H54 (cell line): Measurements from ENCODE around the gene SDF2.
"Not testable (repeated sequence)": the region's sequence is repeated elsewhere in the genome, so short reads cannot be mapped to it uniquely, and the experiment has no call there.

ENCODE experiments used
- DNase-seq: peaks from one replicate; pipeline ENCODE4 v3.0.0; 2011; ENCODE audit warnings: low spot score, mixed read lengths; ENCODE audit not compliant: insufficient read length
- FAIRE-seq: peaks from 3 replicates; lab custom pipeline; 2011; peaks lifted over from hg19 to GRCh38; lab: Jason Lieb, UNC
- POLR2A ChIP-seq: IDR thresholded peaks from 2 replicates; pipeline ENCODE4 v1.6.1; 2011; ENCODE audit warnings: low read depth, mild to moderate bottlenecking, low read length

SDF2 gene

DNA sequence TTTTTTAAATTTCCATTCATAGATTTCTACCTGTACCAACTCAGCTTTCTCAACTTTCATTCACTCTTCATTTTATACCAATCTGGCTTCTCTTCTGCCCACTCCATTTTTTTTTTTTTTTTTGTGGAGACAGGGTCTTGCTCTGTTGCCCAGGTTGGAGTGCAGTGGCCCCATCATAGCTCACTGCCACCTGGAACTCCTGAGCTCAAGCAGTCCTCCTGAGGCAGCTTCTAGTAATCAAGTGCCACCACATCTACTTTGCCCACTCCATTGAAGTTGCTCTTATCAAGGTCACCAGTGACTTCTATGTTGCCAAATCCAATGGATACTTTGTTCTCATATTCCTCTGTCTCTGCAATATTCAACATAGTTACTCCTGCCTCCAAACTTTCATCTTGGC is 2.0 kb upstream of the SDF2 start:
- TF ChIP-seq POLR2A, result no peak
- no peak for DNase-seq
- FAIRE-seq, result no peak

DNA sequence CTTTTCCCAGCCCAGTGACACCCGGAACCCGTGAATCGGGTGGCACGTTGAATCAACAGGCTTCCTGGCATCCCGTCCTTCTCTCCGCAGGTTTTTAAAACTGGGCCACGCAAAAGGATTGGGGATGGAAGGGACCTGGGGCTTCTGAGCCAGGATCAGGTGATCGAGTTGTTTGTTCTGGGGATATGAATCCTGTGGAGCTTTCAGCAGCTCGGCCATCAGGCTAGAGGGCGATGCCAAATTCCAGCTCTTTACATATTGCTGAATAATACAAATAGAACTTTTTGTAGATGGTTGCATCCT is 772 bp upstream of the SDF2 start:
- TF ChIP-seq POLR2A, result no peak
- no peak for DNase-seq
- no peak for FAIRE-seq

DNA sequence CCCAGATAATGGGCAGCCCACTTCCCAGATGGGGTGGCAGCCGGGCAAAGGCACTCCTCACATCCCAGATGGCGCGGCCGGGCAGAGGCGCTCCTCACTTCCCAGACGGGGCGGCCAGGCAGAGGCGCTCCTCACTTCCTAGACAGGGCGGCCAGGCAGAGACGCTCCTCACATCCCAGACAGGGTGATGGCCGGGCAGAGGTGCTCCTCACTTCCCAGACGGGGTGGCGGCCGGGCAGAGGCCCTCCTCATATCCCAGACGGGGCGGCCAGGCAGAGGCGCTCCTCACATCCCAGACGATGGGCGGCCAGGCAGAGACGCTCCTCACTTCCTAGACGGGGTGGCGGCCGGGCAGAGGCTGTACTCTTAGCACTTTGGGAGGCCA is 2.2 kb downstream of the SDF2 start:
- not testable (repeated sequence) for FAIRE-seq, DNase-seq

DNA sequence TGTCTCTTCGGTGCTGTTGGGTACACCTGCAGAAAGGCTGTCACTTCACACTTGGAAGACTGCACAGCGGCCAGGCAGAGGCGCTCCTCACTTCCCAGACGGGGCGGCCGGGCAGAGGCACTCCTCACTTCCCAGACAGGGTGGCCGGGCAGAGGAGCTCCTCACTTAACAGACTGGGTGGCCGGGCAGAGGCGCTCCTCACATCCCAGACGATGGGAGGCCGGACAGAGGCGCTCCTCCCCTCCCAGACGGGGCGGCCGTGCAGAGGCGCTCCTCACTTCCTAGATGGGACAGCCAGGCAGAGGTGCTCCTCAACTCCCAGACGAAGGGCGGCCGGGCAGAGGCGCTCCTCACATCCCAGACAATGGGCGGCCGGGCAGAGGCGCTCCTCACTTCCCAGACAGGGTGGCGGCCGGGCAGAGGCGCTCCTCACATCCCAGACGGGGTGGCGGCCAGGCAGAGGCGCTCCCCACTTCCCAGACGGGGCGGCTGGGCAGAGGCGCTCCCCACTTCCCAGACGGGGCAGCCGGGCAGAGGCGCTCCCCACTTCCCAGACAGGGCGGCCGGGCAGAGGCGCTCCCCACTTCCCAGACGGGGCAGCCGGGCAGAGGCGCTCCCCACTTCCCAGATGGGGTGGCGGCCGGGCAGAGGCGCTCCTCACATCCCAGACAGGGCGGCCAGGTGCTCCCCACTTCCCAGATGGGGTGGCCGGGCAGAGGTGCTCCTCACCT is 2.8 kb downstream of the SDF2 start:
- FAIRE-seq, DNase-seq: not testable (repeated sequence)

DNA sequence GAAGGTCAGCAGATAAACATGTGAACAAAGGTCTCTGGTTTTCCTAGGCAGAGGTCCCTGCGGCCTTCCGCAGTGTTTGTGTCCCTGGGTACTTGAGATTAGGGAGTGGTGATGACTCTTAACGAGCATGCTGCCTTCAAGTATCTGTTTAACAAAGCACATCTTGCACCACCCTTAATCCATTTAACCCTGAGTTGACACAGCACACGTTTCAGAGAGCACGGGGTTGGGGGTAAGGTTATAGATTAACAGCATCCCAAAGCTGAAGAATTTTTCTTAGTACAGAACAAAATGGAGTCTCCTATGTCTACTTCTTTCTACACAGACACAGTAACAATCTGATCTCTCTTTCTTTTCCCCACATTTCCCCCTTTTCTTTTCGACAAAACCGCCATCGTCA is 3.4 kb downstream of the SDF2 start:
- not testable (repeated sequence) for FAIRE-seq, DNase-seq

DNA sequence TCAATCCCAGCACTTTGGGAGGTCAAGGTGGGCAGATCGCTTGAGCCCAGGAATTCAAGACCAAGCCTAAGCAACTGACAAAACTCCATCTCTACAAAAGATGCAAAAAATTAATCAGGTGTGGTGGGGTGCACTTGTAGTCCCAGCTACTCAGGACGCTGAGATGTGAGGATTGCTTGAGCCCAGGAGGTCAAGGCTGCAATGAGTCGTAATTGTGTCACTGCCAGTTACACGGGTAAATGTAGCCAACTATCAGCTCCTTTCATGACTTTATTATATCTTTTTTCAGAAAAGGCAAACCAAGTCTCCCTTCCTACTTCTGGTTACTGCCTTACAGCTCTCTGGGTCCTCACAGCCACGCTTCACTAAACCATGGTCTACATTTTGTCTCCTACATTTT is 4.0 kb downstream of the SDF2 start:
- FAIRE-seq (no peak), DNase-seq (no peak)
- no peak for TF ChIP-seq POLR2A

DNA sequence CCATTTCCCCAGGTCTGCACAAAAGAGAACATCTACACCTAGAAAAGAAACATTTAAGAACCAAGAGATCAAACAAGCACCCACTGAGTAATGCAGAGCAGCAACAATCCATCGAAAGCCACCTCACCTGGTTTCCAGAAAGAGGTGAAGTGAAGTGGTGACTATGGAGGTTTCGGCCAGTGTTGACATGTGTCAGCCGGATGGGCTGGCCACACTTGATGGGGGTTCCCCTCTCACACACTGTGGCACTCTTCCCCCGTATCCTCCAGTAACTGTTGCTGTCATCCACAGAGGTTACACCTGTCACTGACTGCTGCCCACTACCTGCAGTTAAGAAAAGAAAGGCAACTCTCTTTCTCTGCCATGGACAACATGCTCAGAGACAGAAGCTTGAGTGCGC is 6.5 kb downstream of the SDF2 start:
- DNase-seq, result no peak
- no peak for FAIRE-seq

DNA sequence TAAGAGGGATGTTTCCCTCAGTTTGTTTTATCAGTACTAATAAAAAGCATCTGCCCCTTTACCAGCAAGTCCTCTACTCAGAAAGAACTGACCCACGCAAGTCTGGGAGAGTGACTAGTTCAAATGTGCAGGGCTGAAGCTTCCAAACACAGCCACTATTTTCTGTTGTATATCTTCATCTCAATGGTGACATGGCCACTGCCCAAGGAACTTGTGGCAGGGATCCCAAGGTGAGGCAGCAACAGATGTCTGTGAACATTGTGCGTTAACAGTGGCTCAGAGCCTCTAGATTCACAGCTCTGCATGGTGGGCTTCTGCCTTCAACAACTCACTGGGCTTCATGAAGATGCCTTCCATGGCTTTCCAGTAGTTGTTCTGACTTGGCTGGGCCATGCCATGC is 13.0 kb downstream of the SDF2 start:
- no peak for FAIRE-seq
- TF ChIP-seq POLR2A, result no peak
- no peak for DNase-seq

More for the DNA sequence above, 6.5 kb downstream of the SDF2 start:
- TF ChIP-seq POLR2A, result no peak

DNA sequence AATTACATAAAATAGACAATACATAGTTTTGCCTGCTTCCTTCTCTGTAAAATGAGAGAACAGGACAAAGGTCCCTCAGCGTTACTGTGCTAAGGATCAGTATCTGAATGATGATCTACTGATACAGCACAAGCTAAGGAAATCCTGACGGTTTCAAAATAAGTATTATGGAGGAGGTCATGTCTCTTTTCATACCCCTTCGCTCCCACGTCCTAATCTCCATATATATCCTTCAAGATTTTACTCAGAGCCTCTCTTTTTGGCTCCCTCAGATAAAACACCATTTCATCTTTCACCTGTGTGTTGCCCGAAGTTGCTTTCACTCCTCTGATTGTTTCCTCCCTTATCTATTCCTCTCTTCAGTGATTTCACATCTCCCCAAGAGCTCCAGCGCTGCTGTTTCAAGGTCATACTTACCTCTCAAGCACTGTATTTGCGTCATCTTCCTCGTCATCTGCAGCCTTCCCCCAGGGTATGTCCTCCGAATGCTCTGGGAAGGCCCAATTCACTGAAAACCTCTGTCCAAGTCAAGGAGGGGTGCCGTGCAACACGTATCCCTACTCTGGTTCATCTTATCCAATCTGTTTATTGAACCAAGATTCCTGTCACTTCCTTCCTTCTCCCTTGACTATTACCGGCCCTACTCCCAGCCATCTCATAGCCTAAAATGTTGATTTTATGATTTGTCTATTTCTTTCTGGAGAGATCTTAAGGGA is 15.5 kb downstream of the SDF2 start:
- no peak for DNase-seq
- no peak for TF ChIP-seq POLR2A
- no peak for FAIRE-seq

DNA sequence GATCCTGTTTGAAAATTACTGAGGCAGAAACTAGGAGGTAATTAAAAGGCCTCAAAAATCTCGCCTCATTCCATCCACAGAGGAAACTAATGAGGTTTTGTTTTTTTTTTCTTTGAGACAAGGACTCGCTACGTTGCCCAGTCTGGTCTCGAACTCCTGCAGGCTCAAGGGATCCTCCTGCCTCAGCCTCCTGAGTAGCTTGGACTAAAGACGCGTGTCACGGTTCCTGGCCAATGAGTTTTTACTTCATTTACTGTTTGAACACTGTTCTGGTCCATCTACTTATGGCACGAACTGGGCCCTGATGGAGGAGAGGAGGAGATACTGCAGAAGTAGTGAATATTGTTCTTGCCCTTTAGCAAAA is 16.1 kb downstream of the SDF2 start:
- no peak for FAIRE-seq
- DNase-seq, result no peak
- TF ChIP-seq POLR2A, result no peak

DNA sequence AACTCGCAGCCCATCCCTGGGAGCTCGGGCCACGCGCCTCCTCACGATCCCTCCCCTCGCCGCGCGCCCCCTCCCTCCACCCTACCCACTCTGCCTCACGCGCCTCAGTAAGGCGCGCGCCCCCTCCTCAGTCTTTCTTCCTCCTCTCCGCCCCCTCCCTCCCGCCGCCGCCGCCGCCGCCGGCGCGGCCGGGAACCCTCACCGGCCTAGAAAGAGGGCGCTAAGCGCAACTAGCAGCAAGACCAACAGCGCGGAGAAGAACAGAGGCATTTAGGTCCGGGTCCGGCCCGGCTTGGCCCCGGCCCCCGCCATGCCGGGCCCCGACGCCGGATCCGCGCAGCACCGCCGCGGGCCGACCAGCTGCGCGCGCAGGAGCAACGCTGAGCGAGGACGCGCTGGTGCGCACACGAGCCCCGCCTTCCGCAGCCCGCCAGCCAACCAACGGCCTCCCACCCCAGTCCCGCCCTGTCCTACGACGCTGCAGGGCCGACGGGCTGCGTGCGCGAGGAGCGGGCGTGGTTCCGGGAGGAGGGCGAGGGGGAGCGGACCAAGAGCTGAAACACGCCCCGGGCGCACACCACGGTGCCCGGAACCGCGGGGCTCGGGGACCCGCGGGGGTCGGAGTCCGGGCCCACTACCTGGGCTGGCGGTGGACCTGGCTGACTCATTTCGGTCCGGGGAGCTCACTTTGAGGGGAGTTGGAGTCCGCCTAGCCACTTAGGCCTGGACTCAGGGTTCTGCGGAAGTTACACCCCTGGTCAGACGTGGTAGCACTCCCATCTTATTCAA is 16.7 kb downstream of the SDF2 start, which contains the start of gene BLTP2:
TSS of gene BLTP2 (minus strand) at position 372 of the 789 bp plus-strand sequence. CDS start at position 270, 102 bp downstream.
- no peak for FAIRE-seq
- peak; percentile 95 for TF ChIP-seq POLR2A
- peak; percentile 99 for DNase-seq

DNA sequence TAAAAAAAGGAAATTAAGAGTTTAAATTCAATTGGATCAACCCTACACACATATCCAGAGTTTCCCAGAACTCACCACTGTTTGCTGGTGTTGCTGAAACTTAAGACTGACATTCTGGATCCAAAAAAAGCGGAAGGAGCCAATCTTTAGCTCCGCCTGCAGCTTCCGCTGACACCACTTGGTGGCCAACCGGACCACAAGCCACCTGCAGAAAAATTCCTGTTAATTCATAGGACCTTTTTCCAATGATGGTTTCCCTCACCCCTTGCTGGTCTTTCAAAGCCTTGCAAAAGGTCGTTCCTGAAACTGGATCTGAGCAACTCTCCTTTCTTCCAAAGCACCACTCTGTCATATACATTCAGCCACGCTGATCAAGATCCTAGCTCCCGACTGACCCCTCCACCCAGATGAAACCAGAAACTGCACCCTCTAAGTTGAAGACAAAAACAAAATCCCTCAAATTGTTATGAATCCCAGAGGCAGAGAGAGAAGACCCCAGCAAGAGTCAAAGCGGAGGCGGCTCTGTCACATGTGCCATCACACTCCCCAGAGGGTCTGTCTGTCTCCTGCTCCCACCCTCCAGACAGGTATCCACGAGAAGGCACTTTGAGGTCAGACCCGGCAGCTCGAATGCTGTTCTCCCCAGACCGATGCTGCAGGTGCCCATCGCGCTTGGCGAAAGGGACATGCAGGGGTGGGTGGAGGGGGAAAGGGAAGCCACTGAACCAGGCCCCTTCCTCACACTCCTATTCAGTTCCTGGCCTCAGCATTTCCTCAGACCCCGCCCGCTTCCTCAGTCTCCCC is 17.5 kb downstream of the SDF2 start:
- DNase-seq (peak; percentile 75), FAIRE-seq (no peak)
- TF ChIP-seq POLR2A, result no peak

DNA sequence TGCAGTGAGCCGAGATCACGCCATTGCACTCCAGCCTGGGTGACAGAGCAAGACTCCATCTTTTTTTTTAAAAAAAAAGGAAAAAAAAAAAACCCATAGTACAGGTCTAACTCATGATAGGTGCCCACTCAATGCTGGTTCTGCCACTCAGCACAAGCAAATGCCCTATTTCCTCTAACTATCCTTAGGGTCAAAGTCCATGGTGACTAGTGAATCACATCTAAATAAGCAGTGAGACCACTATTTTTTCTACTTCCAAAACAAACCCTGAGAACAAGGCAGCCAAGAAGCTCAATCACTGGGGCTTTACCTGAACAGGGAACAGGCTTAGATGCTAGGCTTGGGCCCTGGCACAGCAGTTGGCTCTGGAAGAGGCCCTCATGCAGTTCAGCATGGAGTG is 20.1 kb downstream of the SDF2 start:
- no peak for TF ChIP-seq POLR2A
- DNase-seq (no peak), FAIRE-seq (no peak)

DNA sequence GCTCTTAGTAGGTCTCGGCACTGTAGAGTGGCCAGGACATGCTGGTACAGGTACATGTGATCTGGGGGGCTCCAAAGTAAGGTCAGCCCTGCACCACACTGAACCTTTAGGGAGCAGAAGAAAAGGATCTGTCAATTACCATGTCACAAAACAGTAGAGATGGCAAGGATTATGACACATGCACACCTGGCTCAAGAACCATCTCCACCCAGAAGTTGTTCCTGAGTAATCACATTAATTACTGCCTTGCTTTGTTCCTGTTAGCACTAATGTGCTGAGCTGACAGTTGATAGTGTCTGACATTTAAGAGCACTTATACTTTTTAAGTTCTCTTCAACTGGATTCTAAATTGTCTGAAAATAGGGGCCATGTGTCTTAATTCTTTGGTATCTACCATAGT is 26.2 kb downstream of the SDF2 start:
- no peak for FAIRE-seq
- no peak for DNase-seq
- no peak for TF ChIP-seq POLR2A
